GM18858 (cell line): ENCODE measurements around the gene SIMC1.
"Not testable (repeated sequence)": the region's sequence is repeated elsewhere in the genome, so short reads cannot be mapped to it uniquely, and the experiment has no call there.

ENCODE experiments used
- ATAC-seq: cut with Tn5 transposase; IDR thresholded peaks from one replicate; pipeline ENCODE4 v1.9.1; 2021; ENCODE audit not compliant: unreplicated experiment

Gene SIMC1

DNA sequence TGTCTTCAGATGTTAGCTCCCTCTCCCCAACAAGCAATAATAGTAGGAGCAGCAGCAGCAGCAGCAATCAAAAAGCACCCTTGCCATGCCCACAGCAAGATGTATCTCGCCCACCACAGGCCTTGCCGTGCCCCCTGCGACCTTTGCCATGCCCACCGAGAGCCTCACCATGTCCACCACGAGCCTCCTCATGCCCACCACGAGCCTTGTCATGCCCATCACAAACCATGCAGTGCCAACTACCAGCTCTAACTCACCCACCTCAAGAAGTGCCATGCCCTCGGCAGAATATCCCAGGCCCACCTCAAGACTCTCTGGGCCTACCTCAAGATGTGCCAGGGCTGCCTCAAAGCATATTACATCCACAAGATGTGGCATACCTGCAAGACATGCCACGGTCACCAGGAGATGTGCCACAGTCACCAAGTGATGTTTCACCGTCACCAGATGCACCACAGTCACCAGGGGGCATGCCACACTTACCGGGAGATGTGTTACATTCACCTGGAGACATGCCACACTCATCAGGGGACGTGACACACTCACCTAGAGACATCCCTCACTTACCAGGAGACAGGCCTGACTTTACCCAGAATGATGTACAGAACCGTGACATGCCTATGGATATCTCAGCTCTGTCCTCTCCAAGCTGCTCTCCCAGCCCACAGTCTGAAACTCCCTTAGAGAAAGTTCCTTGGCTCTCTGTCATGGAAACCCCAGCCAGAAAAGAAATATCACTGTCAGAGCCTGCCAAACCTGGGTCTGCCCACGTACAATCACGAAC lies 52.0 kb downstream of the SIMC1 start:
- not testable (repeated sequence) for ATAC-seq

DNA sequence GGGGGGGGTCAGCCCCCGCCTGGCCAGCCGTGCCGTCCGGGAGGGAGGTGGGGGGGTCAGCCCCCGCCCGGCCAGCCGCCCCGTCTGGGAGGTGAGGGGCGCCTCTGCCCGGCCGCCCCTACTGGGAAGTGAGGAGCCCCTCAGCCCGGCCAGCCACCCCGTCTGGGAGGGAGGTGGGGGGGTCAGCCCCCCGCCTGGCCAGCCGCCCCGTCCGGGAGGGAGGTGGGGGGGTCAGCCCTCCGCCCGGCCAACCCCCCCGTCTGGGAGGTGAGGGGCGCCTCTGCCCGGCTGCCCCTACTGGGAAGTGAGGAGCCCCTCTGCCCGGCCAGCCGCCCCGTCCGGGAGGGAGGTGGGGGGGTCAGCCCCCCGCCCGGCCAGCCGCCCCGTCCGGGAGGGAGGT lies 67.1 kb downstream of the SIMC1 start:
- not testable (repeated sequence) for ATAC-seq

DNA sequence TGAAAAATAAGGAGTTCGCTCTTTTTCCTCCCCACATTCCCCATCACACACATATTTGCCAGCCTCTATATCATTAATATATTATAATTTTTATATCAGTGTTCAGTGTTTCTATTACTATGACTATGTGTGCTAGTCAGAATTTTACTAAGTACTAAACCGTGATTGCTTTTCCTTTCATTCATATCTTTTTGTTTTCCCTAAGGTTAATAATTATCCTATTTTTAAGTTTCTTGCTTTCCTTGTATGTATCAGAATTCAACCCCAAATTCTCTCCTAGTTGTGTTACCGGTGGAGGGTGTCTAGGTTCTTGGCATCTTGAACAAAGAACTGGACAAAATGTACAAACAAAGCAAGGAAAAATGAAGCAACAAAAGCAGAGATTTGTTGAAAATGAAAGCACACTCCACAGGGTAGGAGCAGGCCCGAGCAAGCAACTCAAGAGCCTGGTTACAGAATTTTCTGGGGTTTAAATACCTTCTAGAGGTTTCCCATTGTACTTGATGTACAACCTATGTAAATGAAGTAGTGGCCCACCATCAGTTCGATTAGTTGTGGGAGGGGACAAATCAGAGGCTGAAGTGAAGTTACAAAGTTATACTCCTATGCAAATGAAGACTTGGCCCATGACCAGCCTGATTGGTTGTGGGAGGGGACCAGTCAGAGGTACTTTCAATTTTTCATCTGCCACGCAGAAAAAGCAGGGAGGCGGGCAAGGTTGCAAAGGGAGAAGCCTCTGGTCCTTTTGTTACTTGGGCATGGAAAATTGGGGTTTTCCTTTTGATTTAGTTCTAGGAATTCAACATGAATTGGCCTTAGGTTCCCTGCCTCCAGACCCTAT lies 79.5 kb downstream of the SIMC1 start:
- ATAC-seq = no peak

DNA sequence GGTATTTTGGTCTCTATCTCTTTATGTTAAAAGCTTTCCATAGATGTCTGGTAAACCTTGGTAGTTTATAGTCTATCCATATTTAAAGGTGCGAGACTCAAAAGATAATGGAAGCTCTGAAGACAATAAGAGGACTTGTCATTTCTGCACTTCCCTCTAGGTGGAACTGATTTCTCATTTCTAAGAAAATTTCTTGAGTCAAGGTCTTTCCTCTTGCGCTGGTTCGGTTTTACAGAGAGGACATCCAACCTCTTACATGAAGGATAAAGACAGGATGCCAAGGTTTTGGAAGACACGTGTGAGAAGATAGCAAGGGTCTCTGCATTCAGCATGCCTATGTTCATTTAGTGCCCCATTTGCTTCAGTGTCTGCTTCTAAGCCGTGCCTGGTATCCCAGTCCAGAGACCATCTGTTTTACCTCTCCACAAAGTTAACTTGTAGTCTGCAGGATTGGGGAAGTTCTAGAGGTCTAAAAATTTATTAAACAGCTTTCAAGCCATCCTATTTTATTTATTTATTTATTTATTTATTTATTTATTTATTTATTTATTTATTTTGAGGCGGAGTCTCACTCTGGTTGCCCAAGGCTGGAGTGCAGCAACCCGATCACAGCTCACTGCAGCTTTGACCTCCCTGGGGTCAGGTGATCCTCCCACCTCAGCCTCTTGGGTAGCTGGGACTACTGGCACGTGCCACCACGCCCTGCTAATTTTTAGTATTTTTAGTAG lies 81.8 kb downstream of the SIMC1 start:
- ATAC-seq = no peak

DNA sequence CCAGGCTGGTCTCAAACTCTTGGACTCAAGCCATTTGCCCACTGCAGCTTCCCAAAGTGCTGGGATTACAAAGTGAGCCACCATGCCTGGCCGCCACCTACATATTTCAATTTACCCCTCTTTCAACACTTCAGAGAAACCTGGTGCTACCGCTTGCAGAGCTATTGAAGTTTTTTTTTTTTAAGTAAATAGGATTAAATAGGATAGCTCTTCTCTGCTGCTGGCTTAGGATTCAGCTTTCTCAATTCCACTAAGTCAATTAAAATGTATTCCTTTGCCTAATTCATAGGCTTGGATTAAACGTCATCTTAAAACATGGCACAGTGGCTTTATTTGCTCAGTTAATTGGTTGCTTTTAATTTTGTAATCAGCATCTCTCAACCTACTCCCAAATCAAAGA lies 82.4 kb downstream of the SIMC1 start:
- ATAC-seq = no peak

DNA sequence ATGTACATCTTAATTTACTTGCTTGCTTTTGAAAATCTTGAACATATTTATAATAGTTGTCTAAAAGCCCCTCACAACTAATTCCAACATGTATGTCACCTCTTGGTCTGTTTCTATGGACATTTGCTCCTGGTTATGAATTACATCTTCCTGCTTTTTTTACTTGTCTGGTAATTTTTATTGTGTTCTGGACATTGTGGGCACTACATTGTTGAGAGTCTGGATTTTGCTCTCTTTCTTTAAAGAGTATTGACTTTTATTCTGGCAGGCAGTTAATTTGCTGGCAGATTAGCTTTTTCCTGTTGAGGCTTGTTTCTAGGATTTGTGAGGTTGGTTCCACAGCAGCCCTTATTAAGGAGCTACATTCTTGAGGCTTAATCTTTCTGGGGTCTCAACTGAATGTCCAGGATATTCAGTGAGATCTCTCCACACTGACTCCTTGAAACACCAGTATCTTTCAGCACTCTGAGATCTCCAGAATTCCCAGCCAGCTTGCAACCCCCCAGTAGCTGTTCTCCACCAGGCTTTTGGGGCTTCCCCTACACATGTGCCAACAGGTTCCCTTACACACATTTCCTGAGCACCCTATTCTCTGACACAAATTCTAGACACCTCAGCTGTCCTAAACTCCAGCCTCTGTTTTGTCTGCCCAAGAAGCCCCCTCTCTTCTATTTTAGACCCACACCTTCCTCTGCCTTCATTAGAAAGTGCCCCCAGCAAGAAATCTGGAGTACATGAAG lies 96.0 kb downstream of the SIMC1 start:
- no peak for ATAC-seq

DNA sequence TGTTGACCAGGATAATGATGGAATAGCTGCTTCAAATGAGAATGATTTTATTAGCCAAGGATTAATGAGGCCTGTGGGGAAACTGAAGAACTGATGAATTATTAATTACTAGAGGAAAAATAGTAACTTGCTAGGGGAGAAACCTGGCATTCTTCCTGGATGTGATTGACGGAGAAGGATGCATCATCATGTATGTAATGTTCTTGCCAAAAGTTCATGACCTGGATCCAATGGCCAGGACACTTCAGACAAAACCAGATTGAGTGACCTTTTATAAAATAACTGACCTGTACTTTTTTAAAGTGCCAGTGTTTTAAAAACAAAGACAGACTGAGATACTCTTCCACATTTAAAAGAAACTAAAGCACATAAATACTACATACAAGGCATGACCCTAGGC lies 99.7 kb downstream of the SIMC1 start:
- no peak for ATAC-seq

DNA sequence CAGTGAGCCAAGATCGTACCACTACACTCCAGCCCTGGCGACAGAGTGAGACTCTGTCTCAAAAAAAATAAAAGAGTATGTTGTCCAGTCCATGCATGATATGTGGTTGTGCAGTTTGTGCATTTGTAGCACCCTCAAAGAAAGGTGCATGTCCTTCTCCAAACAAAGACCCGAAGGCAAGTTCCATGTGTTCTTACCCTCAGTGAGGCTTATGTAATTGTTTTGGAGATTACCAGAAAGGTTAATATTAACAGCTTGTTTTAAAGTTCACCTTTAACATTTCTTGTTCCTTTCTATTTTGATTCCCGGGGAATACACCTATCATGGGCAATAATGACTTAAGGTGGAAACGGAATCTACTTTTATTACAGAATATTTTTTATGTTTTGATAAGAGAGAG lies 101.1 kb downstream of the SIMC1 start:
- no peak for ATAC-seq

DNA sequence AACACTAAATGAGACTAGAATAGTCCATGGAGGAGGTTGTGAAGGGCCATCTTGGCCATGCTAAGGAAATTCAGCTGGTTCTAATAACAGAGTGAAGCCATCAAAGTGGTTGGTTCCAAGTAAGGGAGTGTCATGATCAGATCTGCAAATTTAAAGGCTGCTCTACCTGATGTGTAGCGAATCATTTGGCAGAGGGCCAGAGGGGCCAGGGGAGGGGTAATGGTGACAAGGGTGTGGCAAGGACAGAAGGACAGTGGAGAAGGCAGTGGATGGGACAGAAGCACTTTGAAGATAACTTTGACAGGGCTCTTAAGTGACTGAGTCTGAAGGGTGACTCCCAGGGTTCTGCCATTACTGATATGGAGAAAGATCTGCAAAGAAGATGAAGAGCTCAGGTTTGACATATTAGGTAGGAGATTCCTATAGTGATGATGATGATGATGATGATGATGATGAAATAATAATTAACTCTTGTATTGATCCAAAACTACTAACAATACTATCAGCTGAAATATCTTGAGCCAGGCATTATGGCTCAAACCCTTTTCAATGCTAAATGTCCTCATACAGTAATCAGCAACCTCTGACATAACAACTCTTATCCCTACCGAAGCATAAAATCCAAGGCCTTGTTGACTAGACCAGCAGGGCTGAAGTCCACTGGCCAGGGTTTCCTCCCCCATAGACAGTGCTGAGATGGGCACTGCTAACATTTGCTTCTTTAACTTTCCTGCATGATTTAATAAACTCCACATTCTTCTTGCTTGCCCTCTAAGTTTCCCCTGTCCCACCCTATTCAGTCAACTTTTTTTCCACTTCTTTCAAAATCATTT lies 103.3 kb downstream of the SIMC1 start:
- ATAC-seq = no peak

DNA sequence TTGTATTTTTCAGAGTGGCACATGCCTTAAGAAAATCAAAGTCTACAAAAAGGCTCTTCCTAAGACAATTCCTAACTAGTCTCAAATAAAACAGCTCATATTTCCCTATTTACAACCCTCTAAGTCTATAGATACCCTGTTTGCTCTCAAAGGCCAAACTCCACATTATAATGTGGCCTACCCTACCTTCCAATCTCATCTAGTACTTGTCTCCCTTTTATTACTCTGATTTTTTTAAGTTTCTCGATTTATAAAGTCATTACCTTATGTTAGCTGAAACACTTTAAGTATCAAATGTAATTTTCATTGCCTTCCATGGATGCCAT lies 103.9 kb downstream of the SIMC1 start:
- no peak for ATAC-seq

DNA sequence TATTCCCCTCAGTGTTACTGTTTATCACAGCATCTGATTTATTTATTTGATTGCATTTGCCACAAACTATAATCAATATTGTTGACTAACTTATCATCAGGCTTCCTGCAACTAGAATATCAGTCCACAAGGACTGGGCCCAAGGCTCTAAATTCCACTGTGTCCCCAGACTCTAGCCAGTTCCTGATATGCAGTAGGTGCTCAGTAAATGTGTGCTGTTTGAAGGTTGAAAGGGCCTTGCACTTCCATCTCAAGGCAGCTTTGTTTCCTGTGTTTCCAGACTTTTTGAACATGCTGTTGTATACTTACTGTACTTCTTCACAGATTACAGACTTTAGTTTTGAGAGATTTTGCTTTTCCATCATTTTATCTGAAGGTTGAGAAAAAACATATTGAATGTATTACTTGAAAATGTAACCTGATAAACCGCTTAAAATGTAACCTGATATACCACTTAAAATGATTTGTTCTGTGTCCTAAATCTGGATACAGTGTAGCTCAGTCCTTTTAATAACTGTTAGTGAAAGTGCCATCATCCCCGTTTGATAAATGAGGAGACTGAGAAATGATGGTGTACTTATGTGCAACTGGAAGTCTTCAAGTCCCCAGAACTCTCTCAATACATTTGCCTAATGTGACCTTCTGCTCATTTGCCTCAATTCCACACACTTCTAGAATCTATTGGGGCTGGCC lies 104.7 kb downstream of the SIMC1 start:
- no peak for ATAC-seq

DNA sequence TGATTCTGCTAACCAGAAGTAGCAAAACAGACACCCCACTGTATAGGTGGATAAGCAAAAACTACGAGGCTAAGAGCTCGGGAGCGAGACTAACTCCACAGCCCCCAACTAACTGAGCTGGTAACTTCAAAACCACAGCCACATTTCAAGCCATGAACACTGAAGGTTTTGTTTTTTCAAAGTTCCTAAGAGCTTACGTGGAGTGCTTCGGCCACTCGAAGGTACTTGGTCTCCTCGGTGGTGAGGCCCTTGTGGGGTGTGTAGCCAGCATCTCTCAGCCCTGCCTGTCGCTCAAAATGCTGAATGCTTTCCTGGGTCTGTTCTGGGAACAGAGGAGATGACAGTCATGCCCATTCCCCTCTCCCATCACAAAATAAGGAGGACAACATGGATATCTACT lies 112.2 kb downstream of the SIMC1 start:
- ATAC-seq = no peak

DNA sequence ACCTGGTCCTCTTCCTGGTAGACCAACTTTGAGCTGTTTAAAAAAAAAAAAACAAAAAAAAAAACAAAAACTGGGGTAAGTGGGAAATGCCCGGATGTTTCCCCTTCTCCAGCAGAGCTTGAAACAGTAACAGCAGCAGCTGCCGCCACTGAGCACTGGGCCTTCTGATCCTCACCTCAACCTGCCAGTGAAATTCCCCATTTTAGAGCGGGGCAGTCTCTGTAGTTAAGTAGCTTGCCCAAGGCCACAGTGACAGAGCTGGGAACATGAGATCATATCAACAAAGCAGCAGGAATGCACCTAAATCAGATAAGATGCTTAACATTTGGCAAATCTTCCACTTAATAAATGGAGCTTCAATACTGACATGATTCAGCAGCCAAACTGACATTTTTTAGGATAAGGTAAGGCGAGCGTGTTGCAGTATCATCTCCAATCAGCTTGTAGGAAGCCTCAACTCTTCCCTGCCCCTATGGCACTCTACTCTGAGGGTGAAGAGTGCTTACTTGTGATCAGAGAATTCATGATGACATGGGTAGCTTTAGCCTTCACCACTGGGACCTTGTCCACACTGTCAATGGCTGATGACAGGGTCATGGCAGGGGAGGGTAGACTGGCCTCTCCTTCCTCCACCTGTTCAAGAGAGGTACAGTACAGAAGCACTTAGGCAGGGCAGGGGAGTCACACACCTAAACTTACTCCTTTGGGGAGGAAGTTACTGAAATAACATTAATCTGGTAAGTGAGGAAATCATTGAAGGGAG lies 114.1 kb downstream of the SIMC1 start:
- no peak for ATAC-seq

DNA sequence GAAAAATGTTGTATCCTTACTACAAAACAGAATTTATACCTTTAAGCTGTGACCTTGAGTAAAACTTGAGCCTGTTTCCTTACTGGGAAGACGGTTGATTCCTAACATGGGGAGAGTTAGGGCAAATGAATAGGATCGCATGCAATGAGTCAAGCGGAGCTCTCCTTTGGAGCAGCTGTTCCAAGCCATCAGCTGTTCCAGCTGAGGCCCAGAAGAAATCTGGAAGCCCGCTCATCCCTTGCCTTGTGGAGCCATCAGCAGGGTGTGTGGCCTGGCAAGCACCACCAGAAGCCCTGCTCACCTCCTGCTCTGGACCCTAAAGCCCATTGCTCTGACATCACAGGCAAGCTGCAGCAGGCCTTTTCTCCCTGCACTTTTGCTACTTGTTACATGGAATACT lies 115.3 kb downstream of the SIMC1 start:
- no peak for ATAC-seq

DNA sequence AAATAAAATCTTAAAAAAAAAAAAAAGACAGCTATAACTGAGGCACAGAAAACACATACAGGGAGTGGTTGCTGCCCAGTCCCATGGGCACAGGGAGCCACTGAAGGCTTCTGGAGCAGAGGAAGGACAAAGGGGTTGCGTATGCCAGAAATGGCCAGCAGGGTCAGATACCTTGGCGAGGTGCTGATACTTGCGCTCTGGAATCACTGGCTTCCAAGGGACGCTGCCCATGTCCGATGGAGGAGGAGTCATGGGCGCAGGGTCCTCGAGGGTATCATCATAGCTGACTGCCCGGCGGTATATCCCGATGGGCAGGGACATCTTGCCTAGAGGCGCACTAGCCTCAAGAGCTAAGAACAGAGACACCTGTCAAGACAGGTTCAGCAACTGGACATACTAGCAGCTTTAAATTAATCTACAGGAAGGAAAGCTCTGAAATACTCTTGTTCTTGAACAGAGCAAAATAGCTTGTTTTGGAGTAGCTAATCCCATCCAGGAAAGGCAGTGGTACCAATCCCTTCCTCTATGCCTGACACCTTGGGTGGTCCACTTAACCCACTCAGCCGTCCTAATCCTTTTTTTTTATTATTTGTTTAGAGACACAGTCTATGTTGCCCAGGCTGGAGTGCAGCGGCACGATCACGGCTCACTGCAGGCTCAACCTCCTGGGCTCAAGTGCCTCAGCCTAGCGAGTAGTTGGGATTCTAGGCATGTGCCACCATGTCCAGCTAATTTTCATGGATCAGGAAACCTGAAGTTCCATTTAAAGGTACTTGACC lies 117.4 kb downstream of the SIMC1 start:
- ATAC-seq = no peak

DNA sequence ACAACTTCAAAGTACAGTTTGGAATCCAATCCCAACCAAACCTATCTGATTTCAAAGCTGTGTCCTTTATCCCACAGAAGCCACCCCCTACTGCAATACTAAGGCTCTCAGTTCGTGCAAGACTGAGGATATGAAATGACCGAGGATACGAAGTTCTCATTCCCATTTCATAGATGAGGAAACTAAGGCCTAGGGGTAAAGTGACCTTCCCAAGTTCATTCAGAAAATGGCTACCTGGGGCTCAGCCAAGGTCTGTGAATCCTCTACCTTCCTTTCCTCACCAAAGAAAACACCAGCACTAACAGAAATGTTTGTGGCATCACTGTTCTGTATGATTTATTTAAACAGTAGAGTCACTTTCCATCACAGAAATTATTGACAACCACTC lies 117.9 kb downstream of the SIMC1 start:
- ATAC-seq = no peak

DNA sequence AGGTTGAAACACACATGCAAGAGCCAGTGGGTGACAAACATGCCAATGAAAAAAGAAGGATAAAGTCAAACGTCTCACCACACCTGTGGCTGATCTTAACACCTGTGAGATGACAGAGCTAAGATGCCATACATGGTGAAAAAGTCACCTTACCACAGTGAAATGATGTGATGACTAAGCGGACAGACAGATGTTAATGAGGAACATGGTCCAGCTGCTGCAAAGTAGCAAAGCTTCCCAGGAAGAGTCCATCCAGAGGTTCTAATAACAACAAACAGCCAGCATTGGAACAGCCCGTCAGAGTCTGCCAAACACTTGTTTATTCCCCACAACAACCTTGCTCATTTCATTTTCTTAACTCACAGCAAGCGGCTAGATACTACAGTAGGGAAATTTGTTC lies 121.4 kb downstream of the SIMC1 start:
- no peak for ATAC-seq

DNA sequence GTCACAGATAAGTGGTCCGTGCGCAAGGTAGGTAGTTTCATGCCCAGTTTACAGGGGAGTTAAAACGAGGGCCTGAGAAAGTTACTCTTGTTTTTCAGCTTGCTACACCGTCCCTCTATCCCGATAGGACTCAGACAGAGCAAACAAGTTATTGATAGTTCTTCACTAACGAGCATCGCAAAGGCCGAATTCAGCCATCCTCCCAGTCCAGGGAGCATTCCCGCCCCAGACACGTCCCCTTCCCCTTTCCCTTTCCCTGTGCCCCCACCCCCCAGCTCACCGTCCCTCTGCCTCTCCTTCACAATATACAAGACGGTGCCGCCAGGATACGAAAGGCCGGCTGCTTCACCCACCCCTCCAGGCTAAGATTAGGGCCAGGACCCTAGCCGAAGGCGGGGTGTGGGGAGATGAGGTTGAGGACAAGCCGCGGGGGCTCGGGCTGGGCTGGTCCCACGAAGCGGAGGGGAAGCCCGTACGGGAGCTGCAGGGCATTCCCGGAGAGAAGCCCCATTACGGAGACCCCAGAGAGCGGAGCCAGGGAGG lies 122.7 kb downstream of the SIMC1 start:
- no peak for ATAC-seq
